ENCODE data around the gene PDSS2.

The PDSS2 gene

DNA sequence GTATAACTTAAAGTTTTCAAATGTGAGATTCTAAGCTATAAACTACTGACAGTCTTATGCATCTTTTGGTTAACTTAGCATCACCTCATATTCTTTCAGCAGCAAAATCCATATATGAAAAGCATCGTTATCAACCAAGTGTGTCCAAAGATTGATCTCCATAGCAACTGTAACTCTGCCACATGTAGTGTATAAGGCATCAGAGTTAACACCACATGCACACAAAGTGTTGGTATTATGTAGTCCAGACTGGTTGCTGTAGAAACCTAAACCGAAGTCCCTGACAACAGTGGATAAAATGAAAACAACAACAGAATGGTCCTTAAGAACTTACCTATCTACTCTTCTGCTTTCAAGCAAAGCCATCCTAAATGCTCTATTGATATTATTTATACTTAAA is 39.6 kb downstream of the PDSS2 start:
- no peak for TF ChIP-seq CTCF (IDR thresholded peaks at IDR 0.05; ENCODE audit: low read depth, low read length)
- peak in 1 of 2 donors; percentile 45 for DNase-seq (ENCODE audit: low read depth in 2 of 2)

GRCh38 chr6:107418118-107418517 is 41.2 kb downstream of the PDSS2 start:
- peak; percentile 30 to 51 for DNase-seq (ENCODE audit: low read depth in 2 of 2)
- TF ChIP-seq CTCF (IDR thresholded peaks at IDR 0.05; ENCODE audit: low read depth, low read length) = peak; percentile 76
- no peak overlapping the region for H3K4me3 ChIP-seq (replicated peaks in 1 of 2; ENCODE audit: low read depth in 2 of 2, low read length in 2 of 2)

More for the DNA sequence above, 39.6 kb downstream of the PDSS2 start:
- H3K4me3 ChIP-seq (replicated peaks in 1 of 2; ENCODE audit: low read depth in 2 of 2, low read length in 2 of 2) = no peak overlapping the region

GRCh38 chr6:107416145-107416544 is 43.2 kb downstream of the PDSS2 start:
- DNase-seq (ENCODE audit: low read depth in 2 of 2) = no peak
- TF ChIP-seq CTCF (IDR thresholded peaks at IDR 0.05; ENCODE audit: low read depth, low read length) = no peak

DNA sequence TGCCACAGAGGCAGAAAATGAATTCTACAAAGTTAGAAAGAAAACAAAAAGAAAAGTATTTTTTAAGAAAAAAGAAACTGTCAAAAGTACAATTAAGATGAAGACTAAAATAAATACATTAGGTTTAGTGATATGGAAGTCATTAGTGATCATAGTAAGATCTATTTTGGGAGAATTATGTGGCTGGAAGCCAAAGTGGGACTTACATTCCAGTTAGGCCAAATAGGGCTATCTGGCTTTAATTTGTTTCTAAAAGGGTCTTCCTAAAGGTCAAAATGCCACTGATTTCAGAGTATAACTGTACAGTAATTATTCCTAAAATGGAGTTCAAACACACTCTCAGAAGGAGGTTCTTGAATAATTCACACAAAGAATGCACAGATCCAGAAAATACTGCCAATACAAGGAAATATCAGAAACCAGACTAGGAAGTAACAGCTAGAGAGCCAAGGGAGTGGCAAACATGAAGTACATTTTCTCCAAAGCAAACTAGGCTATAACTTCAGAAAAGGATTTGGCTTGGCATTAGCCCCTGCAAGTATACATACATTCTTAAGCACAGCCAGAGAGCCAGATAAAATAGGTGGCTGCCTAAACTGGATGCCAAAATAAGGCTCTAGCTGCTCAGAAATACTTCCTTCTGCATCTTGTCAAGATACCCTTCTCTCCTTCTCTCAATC is 45.3 kb downstream of the PDSS2 start:
- H3K4me3 ChIP-seq (replicated peaks in 1 of 2; ENCODE audit: low read depth in 2 of 2, low read length in 2 of 2) = no peak overlapping the region
- TF ChIP-seq CTCF (IDR thresholded peaks at IDR 0.05; ENCODE audit: low read depth, low read length) = no peak
- peak in 1 of 2 donors; percentile 21 for DNase-seq (ENCODE audit: low read depth in 2 of 2)

More at GRCh38 chr6:107416145-107416544, 43.2 kb downstream of the PDSS2 start:
- H3K4me3 ChIP-seq (replicated peaks in 1 of 2; ENCODE audit: low read depth in 2 of 2, low read length in 2 of 2) = no peak overlapping the region

GRCh38 chr6:107411161-107411560 is 48.2 kb downstream of the PDSS2 start:
- H3K4me3 ChIP-seq (replicated peaks in 1 of 2; ENCODE audit: low read depth in 2 of 2, low read length in 2 of 2) = no peak overlapping the region
- DNase-seq (ENCODE audit: low read depth in 2 of 2) = no peak
- no peak for TF ChIP-seq CTCF (IDR thresholded peaks at IDR 0.05; ENCODE audit: low read depth, low read length)

GRCh38 chr6:107409942-107410341 is 49.4 kb downstream of the PDSS2 start:
- DNase-seq (ENCODE audit: low read depth in 2 of 2) = no peak
- H3K4me3 ChIP-seq (replicated peaks in 1 of 2; ENCODE audit: low read depth in 2 of 2, low read length in 2 of 2) = no peak overlapping the region
- TF ChIP-seq CTCF (IDR thresholded peaks at IDR 0.05; ENCODE audit: low read depth, low read length) = no peak

- no peak for DNase-seq (ENCODE audit: low read depth in 2 of 2)
- TF ChIP-seq CTCF (IDR thresholded peaks at IDR 0.05; ENCODE audit: low read depth, low read length) = no peak
- no peak overlapping the region for H3K4me3 ChIP-seq (replicated peaks in 1 of 2; ENCODE audit: low read depth in 2 of 2, low read length in 2 of 2)
These were observed 50.6 kb downstream of the PDSS2 start for GRCh38 chr6:107408714-107409113.
